ENCODE results near the gene NCMAP.

- TF ChIP-seq, protein P1, sequence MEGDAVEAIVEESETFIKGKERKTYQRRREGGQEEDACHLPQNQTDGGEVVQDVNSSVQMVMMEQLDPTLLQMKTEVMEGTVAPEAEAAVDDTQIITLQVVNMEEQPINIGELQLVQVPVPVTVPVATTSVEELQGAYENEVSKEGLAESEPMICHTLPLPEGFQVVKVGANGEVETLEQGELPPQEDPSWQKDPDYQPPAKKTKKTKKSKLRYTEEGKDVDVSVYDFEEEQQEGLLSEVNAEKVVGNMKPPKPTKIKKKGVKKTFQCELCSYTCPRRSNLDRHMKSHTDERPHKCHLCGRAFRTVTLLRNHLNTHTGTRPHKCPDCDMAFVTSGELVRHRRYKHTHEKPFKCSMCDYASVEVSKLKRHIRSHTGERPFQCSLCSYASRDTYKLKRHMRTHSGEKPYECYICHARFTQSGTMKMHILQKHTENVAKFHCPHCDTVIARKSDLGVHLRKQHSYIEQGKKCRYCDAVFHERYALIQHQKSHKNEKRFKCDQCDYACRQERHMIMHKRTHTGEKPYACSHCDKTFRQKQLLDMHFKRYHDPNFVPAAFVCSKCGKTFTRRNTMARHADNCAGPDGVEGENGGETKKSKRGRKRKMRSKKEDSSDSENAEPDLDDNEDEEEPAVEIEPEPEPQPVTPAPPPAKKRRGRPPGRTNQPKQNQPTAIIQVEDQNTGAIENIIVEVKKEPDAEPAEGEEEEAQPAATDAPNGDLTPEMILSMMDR (IDR thresholded peaks at IDR 0.05; ENCODE audit: low read length): no peak
- no peak for TF ChIP-seq EZH2 (IDR thresholded peaks at IDR 0.05; ENCODE audit: borderline replicate concordance, low read length)
Measured at GRCh38 chr1:24528744-24529143, 27.1 kb upstream of the NCMAP start.
